T1000 (cell line): ENCODE results near the gene RFTN2.
A peak's percentile ranks its signal among the peaks of the same experiment; 100 is the strongest.
"Not testable (repeated sequence)": the region's sequence is repeated elsewhere in the genome, so short reads cannot be mapped to it uniquely, and the experiment has no call there.

Experiments
- DNase-seq: peaks from one replicate; lab custom pipeline; 2025; ENCODE audit warnings: mixed read lengths; lab: John Stamatoyannopoulos, UW

The RFTN2 gene

GRCh38 chr2:197674591-197674990, 796 bp downstream of the RFTN2 start:
- no peak for DNase-seq

- no peak for DNase-seq
These were observed 1.3 kb downstream of the RFTN2 start for GRCh38 chr2:197674060-197674459.

- DNase-seq: no peak
These were observed 1.8 kb downstream of the RFTN2 start for GRCh38 chr2:197673606-197674005.

- no peak for DNase-seq
These were observed 2.3 kb downstream of the RFTN2 start for GRCh38 chr2:197673106-197673505.

GRCh38 chr2:197672371-197672893, 3.0 kb downstream of the RFTN2 start:
- no peak for DNase-seq

- DNase-seq: no peak
These were observed 6.3 kb downstream of the RFTN2 start for GRCh38 chr2:197669077-197669476.

- no peak for DNase-seq
These were observed 7.1 kb downstream of the RFTN2 start for GRCh38 chr2:197668296-197668695.

GRCh38 chr2:197666277-197666676, 9.1 kb downstream of the RFTN2 start:
- DNase-seq: no peak

- DNase-seq: no peak
These were observed 13.8 kb downstream of the RFTN2 start for GRCh38 chr2:197661626-197662025.

GRCh38 chr2:197657562-197657961, 17.8 kb downstream of the RFTN2 start:
- no peak for DNase-seq

- no peak for DNase-seq
These were observed 27.3 kb downstream of the RFTN2 start for GRCh38 chr2:197647961-197648690.

GRCh38 chr2:197641666-197642065, 33.7 kb downstream of the RFTN2 start:
- no peak for DNase-seq

- not testable (repeated sequence) for DNase-seq
These were observed 34.7 kb downstream of the RFTN2 start for GRCh38 chr2:197640571-197641122.

- no peak for DNase-seq
These were observed 42.2 kb downstream of the RFTN2 start for GRCh38 chr2:197633109-197633657.

GRCh38 chr2:197628043-197628500, 47.3 kb downstream of the RFTN2 start:
- peak; percentile 29 for DNase-seq

- DNase-seq: no peak
These were observed 48.3 kb downstream of the RFTN2 start for GRCh38 chr2:197626965-197627625.

GRCh38 chr2:197620133-197620532, 55.3 kb downstream of the RFTN2 start:
- DNase-seq: no peak

- DNase-seq: no peak
These were observed 60.3 kb downstream of the RFTN2 start for GRCh38 chr2:197615016-197615652.

GRCh38 chr2:197614532-197614931, 60.9 kb downstream of the RFTN2 start:
- no peak for DNase-seq

GRCh38 chr2:197613509-197613987, 61.8 kb downstream of the RFTN2 start:
- DNase-seq: no peak

GRCh38 chr2:197606180-197606579, 69.2 kb downstream of the RFTN2 start:
- DNase-seq: no peak
